GM12891 (cell line): ENCODE data around the gene CXCR5.
A peak's percentile ranks its signal among the peaks of the same experiment; 100 is the strongest.

Experiments
- DNase-seq: peaks from one replicate; pipeline ENCODE4 v3.0.0; 2011; ENCODE audit warnings: low spot score; ENCODE audit not compliant: insufficient read length
- FAIRE-seq: peaks from 2 replicates; lab custom pipeline; 2011; peaks lifted over from hg19 to GRCh38; lab: Jason Lieb, UNC
- PAX5 ChIP-seq: IDR thresholded peaks from 2 replicates; pipeline ENCODE4 v1.6.1; 2011; ENCODE audit warnings: low read length, moderate library complexity, mild to moderate bottlenecking; ENCODE audit not compliant: insufficient read depth, severe bottlenecking
- POLR2A ChIP-seq: IDR thresholded peaks from 2 replicates; pipeline ENCODE4 v1.6.1; 2011; ENCODE audit warnings: low read depth, low read length, control low read depth
- POLR2AphosphoS5 ChIP-seq: IDR thresholded peaks from 2 replicates; pipeline ENCODE4 v1.6.1; 2011; ENCODE audit warnings: low read depth, low read length, control low read depth
- POU2F2 ChIP-seq: IDR thresholded peaks from 2 replicates; pipeline ENCODE4 v1.6.1; 2011; ENCODE audit warnings: low read depth, mild to moderate bottlenecking, control low read depth, low read length, moderate library complexity
- SPI1 ChIP-seq: IDR thresholded peaks from 2 replicates; pipeline ENCODE4 v1.6.1; 2011; ENCODE audit warnings: low read depth, low read length, control low read depth
- TAF1 ChIP-seq: IDR thresholded peaks from 2 replicates; pipeline ENCODE4 v1.6.1; 2011; ENCODE audit warnings: low read depth, low read length, control low read depth

CXCR5 gene

DNA sequence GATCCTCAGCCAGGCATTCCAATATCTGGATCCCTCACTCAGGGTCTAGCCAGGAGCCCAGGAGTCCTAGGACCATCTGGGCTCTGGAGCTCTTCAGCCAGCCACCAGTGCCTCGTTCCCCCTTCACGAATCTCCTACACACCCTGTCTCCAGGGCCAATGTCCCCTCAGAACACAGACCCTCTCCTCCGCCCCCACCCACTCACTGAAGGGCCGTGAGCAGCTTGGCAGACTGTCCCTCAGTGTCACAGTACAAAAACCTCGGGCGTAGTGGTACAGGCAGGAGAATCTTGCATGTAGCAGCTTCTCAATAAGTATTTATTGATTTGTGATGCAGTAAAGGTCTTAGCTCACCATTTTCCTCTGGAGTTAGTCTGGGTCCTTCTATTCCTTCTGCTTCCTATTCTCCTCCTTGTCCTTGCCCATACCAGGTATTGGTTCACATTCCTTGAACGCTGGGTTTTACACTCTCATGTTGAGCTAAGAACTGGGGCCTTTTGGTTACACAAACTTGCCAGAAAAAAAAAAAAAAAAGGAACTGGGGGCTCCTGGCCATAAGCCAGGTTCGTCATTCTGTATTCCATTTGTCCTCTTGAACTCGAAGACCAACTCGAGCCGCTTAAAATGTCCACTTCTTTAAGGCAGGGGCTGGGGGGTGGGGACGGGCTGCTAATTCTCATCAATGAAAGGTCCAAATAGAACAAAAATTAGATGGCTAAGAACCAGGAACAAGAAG lies 2.3 kb downstream of the CXCR5 start:
- DNase-seq: no peak
- TF ChIP-seq SPI1 (no peak), POLR2AphosphoS5 (no peak), TAF1 (no peak), POLR2A (no peak), PAX5 (no peak), POU2F2 (no peak)
- no peak for FAIRE-seq

DNA sequence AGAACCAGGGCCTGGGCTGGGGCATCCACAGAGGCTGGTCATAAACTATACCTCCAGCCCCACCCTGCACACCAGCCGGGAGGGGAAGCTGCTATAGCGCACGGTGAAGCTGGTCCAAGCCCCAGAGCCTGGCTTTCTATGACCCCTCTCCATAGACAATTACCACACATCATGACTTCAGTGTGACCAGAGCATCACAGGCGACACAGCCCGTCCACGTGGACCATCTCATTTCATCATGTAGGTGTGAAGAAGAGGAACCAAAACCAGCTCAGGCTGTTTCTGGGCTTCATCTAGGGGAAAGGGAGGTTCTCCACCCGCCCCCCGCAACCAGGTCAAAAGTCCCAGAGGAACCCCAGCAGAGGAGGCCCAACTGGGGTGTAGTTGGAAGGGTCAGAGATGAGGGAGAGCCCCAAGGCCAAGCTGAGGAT lies 3.0 kb downstream of the CXCR5 start:
- TF ChIP-seq SPI1 (peak; percentile 31; the same call in 1 of the 2 replicates), POU2F2 (peak; percentile 47; the same call in 1 of the 2 replicates), POLR2AphosphoS5 (no peak)
- DNase-seq: no peak
- FAIRE-seq: peak; percentile 91

DNA sequence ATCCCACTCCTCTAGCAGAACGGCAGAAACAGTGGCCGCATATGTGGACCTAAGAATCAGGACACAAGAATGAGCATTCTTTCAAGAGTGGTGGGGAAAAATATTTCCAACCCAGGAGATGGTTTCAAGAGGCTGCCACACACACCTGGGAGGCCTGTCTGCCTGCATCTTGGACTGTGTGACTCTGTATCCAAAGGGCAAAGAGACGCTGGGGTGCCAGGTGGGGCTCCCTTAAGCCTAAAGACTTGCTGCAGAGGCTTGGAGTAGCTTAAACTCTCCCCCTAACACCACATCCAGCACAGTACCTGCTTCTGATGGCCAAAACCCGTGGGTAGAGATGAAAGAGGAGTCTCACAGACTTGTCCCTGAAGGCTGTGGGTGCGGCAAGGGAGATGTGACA lies 3.5 kb downstream of the CXCR5 start:
- FAIRE-seq: no peak
- TF ChIP-seq PAX5: no peak
- no peak for TF ChIP-seq POLR2A
- no peak for TF ChIP-seq POLR2AphosphoS5
- TF ChIP-seq SPI1: no peak
- no peak for TF ChIP-seq TAF1
- TF ChIP-seq POU2F2: no peak
- no peak for DNase-seq

- TF ChIP-seq POU2F2 (no peak), TAF1 (no peak), SPI1 (no peak), POLR2AphosphoS5 (no peak), POLR2A (no peak), PAX5 (no peak)
- FAIRE-seq (no peak), DNase-seq (no peak)
Observed at GRCh38 chr11:118888398-118888797, 4.7 kb downstream of the CXCR5 start.

DNA sequence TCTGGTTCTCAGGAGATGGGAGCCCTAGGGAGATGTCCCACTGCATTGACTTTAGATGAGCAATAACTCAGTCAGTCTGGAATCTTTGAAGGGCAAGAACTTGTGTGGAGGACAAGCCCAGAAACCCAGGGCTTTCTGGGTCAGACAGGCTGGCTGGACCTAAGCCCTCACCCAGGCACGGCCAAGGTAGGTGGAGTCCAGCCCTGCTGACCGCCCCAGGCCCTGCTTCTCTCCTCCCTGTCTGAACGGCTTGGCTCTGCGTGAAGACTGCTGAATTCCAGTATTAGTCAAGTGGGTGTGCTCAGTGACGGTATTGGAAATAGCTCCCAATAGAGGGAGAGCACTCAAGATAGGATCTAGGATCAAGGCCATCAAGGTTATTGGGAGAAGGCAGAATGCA lies 6.1 kb downstream of the CXCR5 start:
- TF ChIP-seq POLR2A (no peak), TAF1 (no peak), PAX5 (no peak), SPI1 (no peak), POU2F2 (no peak), POLR2AphosphoS5 (no peak)
- FAIRE-seq: no peak
- no peak for DNase-seq

GRCh38 chr11:118892514-118892913 lies 8.8 kb downstream of the CXCR5 start:
- DNase-seq (no peak), FAIRE-seq (peak; percentile 64)
- TF ChIP-seq SPI1: no peak
- no peak for TF ChIP-seq POLR2A

DNA sequence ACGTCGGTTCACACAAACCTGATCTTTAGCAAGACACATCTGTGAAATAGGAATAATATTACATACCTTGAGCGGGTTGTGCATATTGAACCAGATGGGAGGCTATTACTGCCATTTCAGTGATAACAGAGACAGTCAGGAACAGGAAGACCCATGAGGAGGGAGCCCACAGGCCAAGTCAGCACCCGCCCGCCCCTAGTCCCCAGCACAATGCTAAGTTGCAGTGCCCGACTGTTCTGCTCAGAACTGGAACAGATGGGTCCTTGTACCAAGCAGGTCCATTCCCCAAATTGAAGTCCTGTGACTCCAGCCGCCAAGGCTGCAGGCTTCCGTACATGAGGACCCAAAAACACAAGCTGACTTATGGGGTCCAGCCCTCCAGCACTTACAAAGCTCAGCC lies 9.3 kb downstream of the CXCR5 start:
- FAIRE-seq (peak; percentile 13), DNase-seq (no peak)
- TF ChIP-seq PAX5: no peak
- TF ChIP-seq POLR2AphosphoS5: no peak

- DNase-seq (no peak), FAIRE-seq (no peak)
- TF ChIP-seq TAF1 (no peak), PAX5 (no peak), POLR2A (no peak)
Observed at GRCh38 chr11:118893662-118894061, 10.0 kb downstream of the CXCR5 start.

DNA sequence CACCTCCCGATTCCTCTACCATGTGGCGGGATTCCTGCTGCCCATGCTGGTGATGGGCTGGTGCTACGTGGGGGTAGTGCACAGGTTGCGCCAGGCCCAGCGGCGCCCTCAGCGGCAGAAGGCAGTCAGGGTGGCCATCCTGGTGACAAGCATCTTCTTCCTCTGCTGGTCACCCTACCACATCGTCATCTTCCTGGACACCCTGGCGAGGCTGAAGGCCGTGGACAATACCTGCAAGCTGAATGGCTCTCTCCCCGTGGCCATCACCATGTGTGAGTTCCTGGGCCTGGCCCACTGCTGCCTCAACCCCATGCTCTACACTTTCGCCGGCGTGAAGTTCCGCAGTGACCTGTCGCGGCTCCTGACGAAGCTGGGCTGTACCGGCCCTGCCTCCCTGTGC lies 10.5 kb downstream of the CXCR5 start:
- TF ChIP-seq POLR2A (no peak), SPI1 (no peak), POU2F2 (no peak), TAF1 (no peak), POLR2AphosphoS5 (no peak), PAX5 (no peak)
- FAIRE-seq: no peak

DNA sequence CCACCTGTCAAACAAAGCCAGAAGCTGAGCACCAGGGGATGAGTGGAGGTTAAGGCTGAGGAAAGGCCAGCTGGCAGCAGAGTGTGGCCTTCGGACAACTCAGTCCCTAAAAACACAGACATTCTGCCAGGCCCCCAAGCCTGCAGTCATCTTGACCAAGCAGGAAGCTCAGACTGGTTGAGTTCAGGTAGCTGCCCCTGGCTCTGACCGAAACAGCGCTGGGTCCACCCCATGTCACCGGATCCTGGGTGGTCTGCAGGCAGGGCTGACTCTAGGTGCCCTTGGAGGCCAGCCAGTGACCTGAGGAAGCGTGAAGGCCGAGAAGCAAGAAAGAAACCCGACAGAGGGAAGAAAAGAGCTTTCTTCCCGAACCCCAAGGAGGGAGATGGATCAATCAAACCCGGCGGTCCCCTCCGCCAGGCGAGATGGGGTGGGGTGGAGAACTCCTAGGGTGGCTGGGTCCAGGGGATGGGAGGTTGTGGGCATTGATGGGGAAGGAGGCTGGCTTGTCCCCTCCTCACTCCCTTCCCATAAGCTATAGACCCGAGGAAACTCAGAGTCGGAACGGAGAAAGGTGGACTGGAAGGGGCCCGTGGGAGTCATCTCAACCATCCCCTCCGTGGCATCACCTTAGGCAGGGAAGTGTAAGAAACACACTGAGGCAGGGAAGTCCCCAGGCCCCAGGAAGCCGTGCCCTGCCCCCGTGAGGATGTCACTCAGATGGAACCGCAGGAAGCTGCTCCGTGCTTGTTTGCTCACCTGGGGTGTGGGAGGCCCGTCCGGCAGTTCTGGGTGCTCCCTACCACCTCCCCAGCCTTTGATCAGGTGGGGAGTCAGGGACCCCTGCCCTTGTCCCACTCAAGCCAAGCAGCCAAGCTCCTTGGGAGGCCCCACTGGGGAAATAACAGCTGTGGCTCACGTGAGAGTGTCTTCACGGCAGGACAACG lies 11.7 kb downstream of the CXCR5 start:
- no peak for TF ChIP-seq POLR2AphosphoS5
- TF ChIP-seq SPI1: peak; percentile 49; the same call in 1 of the 2 replicates
- peak; percentile 53 for TF ChIP-seq PAX5
- FAIRE-seq (peak; percentile 96), DNase-seq (peak; percentile 73)

More for the DNA sequence above, 10.5 kb downstream of the CXCR5 start:
- DNase-seq: no peak

- FAIRE-seq (no peak), DNase-seq (no peak)
- TF ChIP-seq SPI1 (peak; percentile 55), POLR2A (no peak)
Observed at GRCh38 chr11:118896472-118896913, 12.8 kb downstream of the CXCR5 start.
